Peyer's patch (tissue), 4 donors: Measurements from ENCODE around the gene SOD2.

ENCODE experiments used
- CTCF ChIP-seq, 6 experiments: fragments of 450-650 bp in 4 of 6; fragments of 200-600 bp in 2 of 6; sonication (generic) in 1 of 6; IDR thresholded peaks; one replicate each; pipeline ENCODE4 v1.5.1; 2017 to 2019; ENCODE audit warnings: antibody characterized with exemption in 6 of 6, mild to moderate bottlenecking in 3 of 6, moderate library complexity in 1 of 6
- POLR2A ChIP-seq, 2 donors: fragments of 450-650 bp; IDR thresholded peaks; one replicate each; pipeline ENCODE4 v1.5.1; 2017; ENCODE audit warnings: antibody characterized with exemption in 2 of 2, mild to moderate bottlenecking in 2 of 2, moderate library complexity in 2 of 2

GRCh38 chr6:159665868-159666635 lies 27.0 kb downstream of the SOD2 start:
- TF ChIP-seq POLR2A (IDR thresholded peaks at IDR 0.05), result no peak
- TF ChIP-seq CTCF (IDR thresholded peaks at IDR 0.05), result no peak
